LNCaP clone FGC (cell line): ENCODE results near the gene KCNJ6.

ENCODE experiments used
- DNase-seq: peaks from one replicate; pipeline ENCODE4 v3.0.0-alpha.2; 2011; ENCODE audit warnings: low read depth
- H3K4me3 ChIP-seq: 2 replicates; pipeline ENCODE4 v1.5.1; 2011; ENCODE audit warnings: mild to moderate bottlenecking, low read depth, low read length, control low read depth
- CTCF ChIP-seq: IDR thresholded peaks from 2 replicates; pipeline ENCODE4 v1.5.1; 2012; ENCODE audit warnings: mild to moderate bottlenecking; ENCODE audit not compliant: control insufficient read depth, insufficient read depth; ENCODE audit errors: extremely low read depth

The KCNJ6 gene

GRCh38 chr21:37696936-37697335 lies 219.3 kb downstream of the KCNJ6 start:
- DNase-seq, result no peak
- H3K4me3 ChIP-seq, result no peak overlapping the region
- TF ChIP-seq CTCF, result no peak

- DNase-seq, result no peak
- TF ChIP-seq CTCF, result no peak
- no peak overlapping the region for H3K4me3 ChIP-seq
These were observed 221.1 kb downstream of the KCNJ6 start for GRCh38 chr21:37695111-37695510.

GRCh38 chr21:37688952-37689659 lies 227.2 kb downstream of the KCNJ6 start:
- no peak for DNase-seq
- TF ChIP-seq CTCF, result no peak
- H3K4me3 ChIP-seq, result no peak overlapping the region

- DNase-seq, result no peak
- no peak overlapping the region for H3K4me3 ChIP-seq
- no peak for TF ChIP-seq CTCF
These were observed 229.1 kb downstream of the KCNJ6 start for GRCh38 chr21:37686991-37687810.

GRCh38 chr21:37684547-37684946 lies 231.7 kb downstream of the KCNJ6 start:
- no peak overlapping the region for H3K4me3 ChIP-seq
- TF ChIP-seq CTCF, result no peak
- DNase-seq, result no peak

- TF ChIP-seq CTCF, result no peak
- H3K4me3 ChIP-seq, result no peak overlapping the region
- DNase-seq, result no peak
These were observed 232.2 kb downstream of the KCNJ6 start for GRCh38 chr21:37684115-37684493.
